ENCODE measurements around the gene ARSG. TPM values are rescaled to one million over a fixed set of nuclear protein-coding genes. Genes with fewer than 3 reads are reported as not detected.

ARSG gene
- polyA plus RNA-seq, 3 donors = 15.5 to 19.3 (median 19.2) TPM

- DNase-seq = no peak
- Mint-ChIP-seq H3K4me3 (no peak overlapping the region), H3K27ac (peak overlapping the region in 4 of 7 donors; percentile 16 to 65 (median 40)), H3K9me3 (peaks cover 0 to 5% (median 0%) of the 10 kb centered on the region in 7 donors), H3K4me1 (peaks cover 69% of the 10 kb centered on the region), H3K36me3 (peaks cover 24 to 29% of the 10 kb centered on the region in 2 donors), H3K27me3 (ENCODE audit: low read depth in 3 of 3) (peaks cover 0 to 2% (median 2%) of the 10 kb centered on the region in 3 donors)
- Histone ChIP-seq H3K9ac (ENCODE audit: insufficient read depth, low read length, poor library complexity, severe bottlenecking) (no peak overlapping the region), H3K4me2 (replicated peaks; ENCODE audit: extremely low read depth, low read length, poor library complexity, severe bottlenecking) (no peak overlapping the region), H3K4me3 (replicated peaks in 1 of 3; ENCODE audit: low read depth in 2 of 3, low read length in 3 of 3) (no peak overlapping the region), H3K27ac (ENCODE audit: low read depth in 1 of 2, low read length in 2 of 2) (no peak overlapping the region), H3K79me2 (ENCODE audit: insufficient read depth, low read length) (no peaks in the 10 kb centered on the region), H3K9me3 (replicated peaks in 1 of 2; ENCODE audit: control insufficient read depth in 1 of 2, insufficient read depth in 1 of 2, low read length in 2 of 2) (no peaks in the 10 kb centered on the region), H3K36me3 (replicated peaks in 1 of 2; ENCODE audit: control insufficient read depth in 1 of 2, insufficient read depth in 2 of 2, low read length in 2 of 2) (no peaks in the 10 kb centered on the region), H3K27me3 (ENCODE audit: control insufficient read depth in 2 of 2, insufficient read depth in 2 of 2, low read length in 2 of 2) (no peaks in the 10 kb centered on the region), H2AFZ (ENCODE audit: insufficient read depth, low read depth, low read length, poor library complexity, severe bottlenecking) (no peak overlapping the region), H3K4me1 (ENCODE audit: control insufficient read depth in 1 of 2, insufficient read depth in 2 of 2, low read length in 2 of 2) (peaks cover 66 to 72% of the 10 kb centered on the region in 2 donors), H4K20me1 (ENCODE audit: insufficient read depth, low read length) (no peaks in the 10 kb centered on the region)
- intact Hi-C loops (cut with micrococcal nuclease) = loop anchor here in 1 of 2 donors (5.0 kb wide), 1 partner anchor 37 kb away; no protein-coding TSS in a partner anchor
- no peak for TF ChIP-seq CTCF (IDR thresholded peaks at IDR 0.05)
- WGBS (ENCODE audit: insufficient coverage) = no CpG with 5 or more reads among the region's 4 CpGs
Measured at GRCh38 chr17:68349157-68349556, 57.9 kb downstream of the ARSG start.

- Histone ChIP-seq H3K79me2 (ENCODE audit: insufficient read depth, low read length) (no peaks in the 10 kb centered on the region), H3K4me3 (replicated peaks in 1 of 3; ENCODE audit: low read depth in 2 of 3, low read length in 3 of 3) (no peak overlapping the region), H3K4me1 (ENCODE audit: control insufficient read depth in 1 of 2, insufficient read depth in 2 of 2, low read length in 2 of 2) (peaks cover 62 to 72% of the 10 kb centered on the region in 2 donors), H2AFZ (ENCODE audit: insufficient read depth, low read depth, low read length, poor library complexity, severe bottlenecking) (no peak overlapping the region), H3K36me3 (replicated peaks in 1 of 2; ENCODE audit: control insufficient read depth in 1 of 2, insufficient read depth in 2 of 2, low read length in 2 of 2) (no peaks in the 10 kb centered on the region), H4K20me1 (ENCODE audit: insufficient read depth, low read length) (no peaks in the 10 kb centered on the region), H3K27ac (ENCODE audit: low read depth in 1 of 2, low read length in 2 of 2) (no peak overlapping the region), H3K9ac (ENCODE audit: insufficient read depth, low read length, poor library complexity, severe bottlenecking) (no peak overlapping the region), H3K27me3 (ENCODE audit: control insufficient read depth in 2 of 2, insufficient read depth in 2 of 2, low read length in 2 of 2) (no peaks in the 10 kb centered on the region), H3K4me2 (replicated peaks; ENCODE audit: extremely low read depth, low read length, poor library complexity, severe bottlenecking) (no peak overlapping the region), H3K9me3 (replicated peaks in 1 of 2; ENCODE audit: control insufficient read depth in 1 of 2, insufficient read depth in 1 of 2, low read length in 2 of 2) (no peaks in the 10 kb centered on the region)
- intact Hi-C loops (cut with micrococcal nuclease) = no loop called here
- Mint-ChIP-seq H3K27me3 (ENCODE audit: low read depth in 3 of 3) (peaks cover 0 to 4% (median 2%) of the 10 kb centered on the region in 3 donors), H3K4me1 (peaks cover 70% of the 10 kb centered on the region), H3K36me3 (peaks cover 26 to 27% of the 10 kb centered on the region in 2 donors), H3K27ac (peak overlapping the region in 1 of 7 donors; percentile 13), H3K9me3 (peaks cover 0 to 5% (median 0%) of the 10 kb centered on the region in 7 donors), H3K4me3 (no peak overlapping the region)
- DNase-seq = no peak
- no peak for TF ChIP-seq CTCF (IDR thresholded peaks at IDR 0.05)
- 61% methylated on average over 5 of the region's 7 CpGs for WGBS (ENCODE audit: insufficient coverage)
Measured at GRCh38 chr17:68351395-68351794, 60.1 kb downstream of the ARSG start.
